Type B pancreatic cell (in vitro differentiated cells): ENCODE results near the gene CCDC142. TPM values are rescaled to one million over a fixed set of nuclear protein-coding genes. Genes with fewer than 3 reads are reported as not detected.

Experiments
- DNase-seq: peaks from one replicate; pipeline ENCODE4 v3.0.0; 2021; ENCODE audit warnings: mixed read lengths; ENCODE audit not compliant: unreplicated experiment; ENCODE audit errors: extremely low spot score
- H3K27ac Mint-ChIP-seq: 2 replicates; pipeline ENCODE4 v1.8.0; 2021; ENCODE audit warnings: mild to moderate bottlenecking, mixed read lengths
- H3K27me3 Mint-ChIP-seq: 2 replicates; pipeline ENCODE4 v1.8.0; 2021; ENCODE audit warnings: mixed read lengths
- H3K36me3 Mint-ChIP-seq: 2 replicates; pipeline ENCODE4 v1.8.0; 2021; ENCODE audit warnings: mixed read lengths
- H3K4me1 Mint-ChIP-seq: one replicate; pipeline ENCODE4 v1.8.0; 2021; ENCODE audit warnings: mixed read lengths; ENCODE audit not compliant: unreplicated experiment
- H3K4me3 Mint-ChIP-seq: 2 replicates; pipeline ENCODE4 v1.8.0; 2021; ENCODE audit warnings: mild to moderate bottlenecking, mixed read lengths
- H3K9me3 Mint-ChIP-seq: 2 replicates; pipeline ENCODE4 v1.8.0; 2021; ENCODE audit warnings: mixed read lengths
- total RNA-seq: library from RNA; stranded (reverse); gene quantifications from 2 replicates; pipeline ENCODE4 v1.2.1, GENCODE V29; 2021; ENCODE audit warnings: low replicate concordance
- TF ChIP-seq, protein P1 (sequence below): fragments of 200-600 bp; sonication (generic); conservative IDR thresholded peaks from 2 replicates; pipeline ENCODE4 v1.5.0; 2021; ENCODE audit warnings: antibody characterized with exemption, mild to moderate bottlenecking

CCDC142 gene
- total RNA-seq, 1 donor from 2014 or later = 30.1 TPM

DNA sequence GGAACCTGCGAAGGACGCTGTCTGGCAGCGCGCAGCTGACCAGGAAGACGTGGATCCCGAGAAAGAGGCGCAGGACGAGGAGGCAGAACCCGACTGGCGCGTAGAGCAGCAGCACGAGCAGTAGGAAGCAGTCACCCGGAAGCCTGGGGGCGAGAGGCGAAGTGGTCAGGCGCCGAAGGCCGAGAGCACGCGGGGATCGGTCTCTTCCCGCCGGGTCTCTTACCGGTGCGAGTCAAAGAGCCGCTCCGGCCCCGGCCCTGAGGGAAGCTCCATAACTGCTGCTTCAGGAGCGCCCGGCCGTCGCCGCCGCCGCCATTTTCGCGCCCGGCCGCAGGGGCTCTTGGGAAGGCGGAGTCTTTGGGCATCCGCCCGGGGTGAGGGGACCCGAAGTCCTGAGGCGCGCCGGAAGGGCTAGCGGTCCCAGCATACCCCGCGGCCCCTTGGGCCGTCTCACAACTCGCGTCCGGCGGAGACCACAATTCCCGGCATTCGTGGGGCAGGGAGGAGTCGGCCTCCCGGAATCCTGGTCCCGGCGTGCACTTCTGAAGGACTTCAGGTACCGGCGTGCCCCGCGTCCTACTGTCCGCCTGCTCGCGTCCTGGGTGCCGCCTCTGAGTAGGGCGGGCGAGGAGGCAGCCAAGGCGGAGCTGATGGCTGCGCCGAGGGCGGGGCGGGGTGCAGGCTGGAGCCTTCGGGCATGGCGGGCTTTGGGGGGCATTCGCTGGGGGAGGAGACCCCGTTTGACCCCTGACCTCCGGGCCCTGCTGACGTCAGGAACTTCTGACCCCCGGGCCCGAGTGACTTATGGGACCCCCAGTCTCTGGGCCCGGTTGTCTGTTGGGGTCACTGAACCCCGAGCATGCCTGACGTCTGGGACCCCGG lies 46.8 kb upstream of the CCDC142 start, which contains the start of the genes AUP1 and HTRA2:
TSS of gene AUP1 (minus strand) at position 350 of the 882 bp plus-strand sequence. CDS start at position 273, 77 bp downstream.
TSS of gene HTRA2 (plus strand) at position 577 of the 882 bp plus-strand sequence. CDS start at position 651, 74 bp downstream.
- TF ChIP-seq, protein P1, sequence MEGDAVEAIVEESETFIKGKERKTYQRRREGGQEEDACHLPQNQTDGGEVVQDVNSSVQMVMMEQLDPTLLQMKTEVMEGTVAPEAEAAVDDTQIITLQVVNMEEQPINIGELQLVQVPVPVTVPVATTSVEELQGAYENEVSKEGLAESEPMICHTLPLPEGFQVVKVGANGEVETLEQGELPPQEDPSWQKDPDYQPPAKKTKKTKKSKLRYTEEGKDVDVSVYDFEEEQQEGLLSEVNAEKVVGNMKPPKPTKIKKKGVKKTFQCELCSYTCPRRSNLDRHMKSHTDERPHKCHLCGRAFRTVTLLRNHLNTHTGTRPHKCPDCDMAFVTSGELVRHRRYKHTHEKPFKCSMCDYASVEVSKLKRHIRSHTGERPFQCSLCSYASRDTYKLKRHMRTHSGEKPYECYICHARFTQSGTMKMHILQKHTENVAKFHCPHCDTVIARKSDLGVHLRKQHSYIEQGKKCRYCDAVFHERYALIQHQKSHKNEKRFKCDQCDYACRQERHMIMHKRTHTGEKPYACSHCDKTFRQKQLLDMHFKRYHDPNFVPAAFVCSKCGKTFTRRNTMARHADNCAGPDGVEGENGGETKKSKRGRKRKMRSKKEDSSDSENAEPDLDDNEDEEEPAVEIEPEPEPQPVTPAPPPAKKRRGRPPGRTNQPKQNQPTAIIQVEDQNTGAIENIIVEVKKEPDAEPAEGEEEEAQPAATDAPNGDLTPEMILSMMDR = no peak
- Mint-ChIP-seq H3K4me1 (peaks cover 29% of the 10 kb centered on the region), H3K27me3 (no peaks in the 10 kb centered on the region), H3K27ac (peak within 1 kb of the TSS; percentile 89), H3K9me3 (no peaks in the 10 kb centered on the region), H3K36me3 (peaks cover 17% of the 10 kb centered on the region), H3K4me3 (peak within 1 kb of the TSS; percentile 98)
- DNase-seq = peak; percentile 98

DNA sequence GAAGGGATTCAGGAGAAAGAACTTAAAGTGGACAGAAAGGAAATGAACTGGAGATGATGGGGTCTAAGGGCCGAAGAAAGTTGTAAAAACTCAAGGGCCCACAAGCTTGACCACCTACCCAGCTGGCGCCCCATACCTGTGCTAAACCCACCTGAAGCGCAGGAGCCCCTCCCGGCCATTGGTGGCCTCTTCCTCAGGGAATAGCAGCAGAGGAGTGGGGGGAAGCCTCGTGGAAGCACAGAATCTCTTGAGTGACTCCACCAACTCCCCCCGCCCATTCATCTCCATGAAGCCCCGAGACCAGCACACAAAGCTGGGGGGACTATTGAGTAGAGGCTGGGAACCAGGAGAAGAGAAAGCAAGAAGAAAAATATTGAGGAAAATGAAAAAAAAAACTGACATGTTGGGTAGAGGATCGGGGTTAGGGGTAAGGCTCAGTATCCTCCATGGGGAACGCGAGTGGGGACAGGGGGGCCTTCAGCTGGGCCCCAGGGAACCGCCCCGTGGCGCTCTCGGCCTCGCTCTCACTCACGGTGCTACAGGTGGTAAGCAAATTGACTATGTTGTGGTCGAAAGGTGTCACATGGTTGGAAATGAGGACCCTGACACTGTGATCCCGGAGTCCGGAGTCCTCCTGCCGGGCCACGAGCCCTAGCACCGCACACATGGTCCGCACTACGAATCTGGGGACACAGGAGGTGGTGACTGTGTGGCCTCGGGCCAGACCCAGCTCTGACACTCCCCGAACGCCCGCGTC lies 46.0 kb upstream of the CCDC142 start:
- Mint-ChIP-seq H3K27me3 (peaks cover 2% of the 10 kb centered on the region), H3K4me3 (peak overlapping the region; percentile 98), H3K9me3 (no peaks in the 10 kb centered on the region), H3K36me3 (peaks cover 17% of the 10 kb centered on the region), H3K27ac (peak overlapping the region; percentile 89), H3K4me1 (peaks cover 29% of the 10 kb centered on the region)
- TF ChIP-seq, protein P1 = no peak
- no peak for DNase-seq

DNA sequence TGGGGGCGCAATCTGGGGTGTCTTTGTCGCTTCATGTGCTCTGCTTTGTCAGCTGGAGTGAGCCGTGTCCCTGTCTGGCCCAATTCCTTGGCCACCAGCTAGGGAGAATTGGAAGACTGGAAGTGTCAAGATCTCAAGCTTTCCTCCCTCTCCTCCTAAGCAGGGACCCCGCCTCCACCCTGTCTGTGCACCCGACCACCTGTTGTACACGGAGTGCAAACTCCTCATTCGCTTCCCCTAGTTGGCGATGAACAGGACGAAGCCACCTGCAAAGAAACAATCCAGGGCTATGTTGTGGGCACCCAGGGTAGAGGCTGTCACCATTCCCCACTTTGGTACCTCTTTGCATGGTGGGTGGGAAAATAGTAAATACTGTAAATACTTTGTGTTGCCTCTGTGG lies 44.9 kb upstream of the CCDC142 start:
- TF ChIP-seq, protein P1 = no peak
- Mint-ChIP-seq H3K9me3 (no peaks in the 10 kb centered on the region), H3K27ac (peak overlapping the region; percentile 55), H3K36me3 (peaks cover 17% of the 10 kb centered on the region), H3K4me1 (peaks cover 29% of the 10 kb centered on the region), H3K27me3 (peaks cover 10% of the 10 kb centered on the region), H3K4me3 (peak overlapping the region; percentile 98)
- DNase-seq = no peak

DNA sequence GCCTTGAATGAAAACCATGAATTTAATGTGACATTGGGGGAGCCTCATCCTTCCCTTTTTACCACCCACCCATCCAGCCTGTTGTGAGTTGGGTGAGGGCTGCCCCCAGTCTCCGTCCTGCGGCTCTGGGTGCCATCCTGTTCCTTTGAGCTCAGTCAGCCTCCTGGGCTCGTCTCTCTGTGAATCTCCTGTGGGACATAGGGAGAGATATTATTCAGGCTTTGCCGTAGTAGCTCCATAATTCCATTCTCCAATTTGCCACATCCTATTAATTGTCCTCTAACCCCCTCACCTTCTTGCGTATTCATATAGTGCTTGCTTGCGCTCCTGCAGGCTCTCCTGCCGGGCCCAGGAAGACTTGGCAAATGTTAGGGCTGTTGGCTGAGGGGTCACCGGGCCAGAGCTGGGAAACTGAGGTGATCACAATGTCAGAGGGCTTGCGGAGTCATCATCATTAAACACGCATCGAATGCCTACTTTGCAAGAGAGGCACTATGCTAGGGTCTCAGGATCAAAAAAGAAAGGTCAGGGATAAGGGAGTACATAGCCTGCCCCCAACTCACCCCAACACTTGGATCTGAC lies 43.9 kb upstream of the CCDC142 start:
- no peak for DNase-seq
- Mint-ChIP-seq H3K27me3 (peaks cover 20% of the 10 kb centered on the region), H3K36me3 (peaks cover 13% of the 10 kb centered on the region), H3K4me1 (peaks cover 25% of the 10 kb centered on the region), H3K27ac (peak overlapping the region; percentile 75), H3K4me3 (peak overlapping the region; percentile 83), H3K9me3 (no peaks in the 10 kb centered on the region)
- TF ChIP-seq, protein P1 = no peak
